Stimulated activated CD8-positive, alpha-beta memory T cell treated with anti-CD3 and anti-CD28 coated beads, Interleukin-15, amount 100 ng/mL, for 1 hour (primary cell): Measurements from ENCODE around the gene KCTD16.

ENCODE experiments used
- DNase-seq: peaks from one replicate; pipeline ENCODE4 v3.0.0-alpha.2; 2020; ENCODE audit warnings: low read depth

KCTD16 gene

GRCh38 chr5:144207875-144208444 is 37.3 kb downstream of the KCTD16 start:
- no peak for DNase-seq

- no peak for DNase-seq
Measured at GRCh38 chr5:144209361-144209760, 38.7 kb downstream of the KCTD16 start.

- DNase-seq: no peak
Measured at GRCh38 chr5:144210655-144211054, 40.0 kb downstream of the KCTD16 start.

GRCh38 chr5:144219869-144220268 is 49.2 kb downstream of the KCTD16 start:
- no peak for DNase-seq

- DNase-seq: no peak
Measured at GRCh38 chr5:144227363-144227999, 56.8 kb downstream of the KCTD16 start.

GRCh38 chr5:144230806-144231205 is 60.1 kb downstream of the KCTD16 start:
- no peak for DNase-seq

GRCh38 chr5:144232285-144232684 is 61.6 kb downstream of the KCTD16 start:
- DNase-seq: no peak

DNA sequence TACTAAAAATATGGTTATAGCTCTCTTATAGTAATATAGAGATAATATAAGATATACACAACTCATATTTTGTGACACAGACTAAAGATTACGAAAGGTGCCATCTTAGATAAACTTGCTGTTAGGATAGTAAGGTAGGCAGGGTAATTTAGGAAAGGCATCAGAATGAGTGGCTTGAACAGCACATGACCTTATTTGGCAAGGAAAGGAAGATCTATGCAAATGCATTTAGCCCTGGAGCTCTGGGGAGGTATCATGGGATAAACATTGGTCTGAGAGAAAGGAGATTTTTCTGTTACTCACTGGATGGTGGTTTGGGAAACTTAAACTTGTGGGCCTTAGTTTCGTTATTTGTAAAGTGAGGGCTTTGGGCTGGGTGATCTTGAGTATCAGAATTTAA is 65.8 kb downstream of the KCTD16 start:
- no peak for DNase-seq

GRCh38 chr5:144237851-144238250 is 67.2 kb downstream of the KCTD16 start:
- no peak for DNase-seq

GRCh38 chr5:144247131-144247530 is 76.5 kb downstream of the KCTD16 start:
- no peak for DNase-seq

GRCh38 chr5:144248015-144248414 is 77.3 kb downstream of the KCTD16 start:
- DNase-seq: no peak

DNA sequence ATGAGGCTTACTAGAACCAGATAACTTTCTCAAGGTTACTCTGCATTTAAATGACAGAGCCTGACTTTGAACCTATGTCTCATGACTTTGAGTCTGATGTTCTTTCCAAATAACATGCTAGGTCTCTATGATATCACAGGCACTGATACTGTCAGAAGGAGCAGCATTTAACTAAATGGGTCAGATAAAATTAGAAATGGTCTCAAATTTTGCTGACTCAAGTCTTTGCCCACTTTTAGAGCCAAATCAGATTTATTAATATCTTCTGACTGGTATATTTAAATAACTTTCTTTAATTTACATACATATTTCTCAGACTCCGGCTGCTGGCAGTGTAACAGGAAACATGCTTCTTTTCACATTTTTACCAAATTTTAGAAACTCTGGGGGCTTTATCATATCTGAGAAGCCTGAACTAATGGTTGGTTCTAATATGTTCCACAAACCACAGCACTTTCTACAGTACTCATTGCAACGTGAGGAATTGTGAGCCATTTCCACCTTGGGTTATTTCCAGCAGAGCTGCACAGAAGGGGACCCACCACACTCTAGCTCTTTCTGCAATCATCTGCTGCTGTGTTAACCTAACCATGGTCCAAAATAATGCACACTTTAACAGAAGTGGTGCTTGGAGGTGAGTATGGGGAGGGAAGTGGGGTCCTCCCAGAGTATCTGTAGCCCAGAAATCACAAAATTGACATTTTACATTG is 79.2 kb downstream of the KCTD16 start:
- DNase-seq: no peak

DNA sequence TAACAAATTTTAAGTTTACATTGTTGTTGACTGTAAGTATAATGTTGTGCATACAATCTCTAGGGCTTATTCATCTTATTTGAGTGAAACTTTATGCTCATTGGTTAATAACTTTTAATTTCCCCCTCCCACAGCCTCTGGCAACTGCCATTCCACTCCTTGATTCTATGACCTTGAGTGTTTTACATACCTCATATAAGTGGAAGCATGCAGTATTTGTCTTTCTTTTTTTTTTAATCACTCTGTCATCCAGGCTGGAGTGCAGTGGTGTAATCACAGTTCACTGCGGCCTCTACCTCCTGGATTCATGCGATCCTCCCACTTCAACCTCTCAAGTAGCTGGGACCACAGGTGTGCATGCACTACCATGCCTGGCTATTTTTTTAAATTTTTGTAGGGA is 83.9 kb downstream of the KCTD16 start:
- DNase-seq: no peak

DNA sequence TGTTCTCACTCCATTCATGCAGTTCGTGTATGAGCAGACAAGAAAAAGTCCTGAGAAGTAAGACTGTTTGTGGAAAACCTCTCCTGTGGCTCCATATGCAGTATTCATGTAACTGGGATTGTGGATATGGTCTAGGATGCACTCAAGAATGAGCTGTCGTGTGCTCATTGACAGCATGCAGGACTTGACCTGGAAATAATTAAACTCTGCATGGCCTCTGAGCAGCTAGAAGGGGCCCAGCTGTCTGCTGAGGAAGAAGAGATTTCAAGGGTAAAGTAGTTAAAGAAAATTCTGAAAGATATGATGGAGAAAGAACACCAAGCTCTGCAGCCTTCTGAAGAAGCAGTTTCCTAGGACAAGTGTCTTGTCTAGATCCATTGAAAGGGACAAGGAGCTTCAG is 89.4 kb downstream of the KCTD16 start:
- no peak for DNase-seq

DNA sequence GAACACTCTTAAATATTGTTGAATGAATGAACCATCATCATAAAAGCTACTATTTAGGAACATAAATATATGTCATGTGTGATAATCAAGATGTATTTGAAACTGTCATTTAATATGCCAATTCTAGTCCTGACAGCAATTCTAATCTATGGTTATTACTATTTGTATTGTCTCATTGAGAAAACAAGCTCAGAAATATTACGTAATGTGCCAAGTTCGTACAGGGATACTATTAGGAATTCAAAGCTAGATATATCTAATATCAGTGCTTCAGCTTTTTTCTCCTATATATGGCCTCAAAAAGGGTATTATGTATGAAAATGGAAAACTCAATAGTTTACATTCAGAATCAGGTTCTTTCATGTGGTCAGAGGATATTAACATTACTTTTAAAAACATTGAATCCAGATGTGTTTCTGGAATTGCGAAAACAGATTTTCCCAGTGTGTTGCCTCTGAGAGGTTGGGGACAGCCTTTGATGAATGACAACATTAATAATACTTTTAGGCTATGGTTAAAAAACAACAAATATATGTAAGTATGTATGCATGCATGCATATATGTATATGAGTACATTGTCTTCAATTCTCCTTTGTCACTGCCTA is 95.1 kb downstream of the KCTD16 start:
- no peak for DNase-seq

GRCh38 chr5:144267961-144268513 is 97.4 kb downstream of the KCTD16 start:
- no peak for DNase-seq

DNA sequence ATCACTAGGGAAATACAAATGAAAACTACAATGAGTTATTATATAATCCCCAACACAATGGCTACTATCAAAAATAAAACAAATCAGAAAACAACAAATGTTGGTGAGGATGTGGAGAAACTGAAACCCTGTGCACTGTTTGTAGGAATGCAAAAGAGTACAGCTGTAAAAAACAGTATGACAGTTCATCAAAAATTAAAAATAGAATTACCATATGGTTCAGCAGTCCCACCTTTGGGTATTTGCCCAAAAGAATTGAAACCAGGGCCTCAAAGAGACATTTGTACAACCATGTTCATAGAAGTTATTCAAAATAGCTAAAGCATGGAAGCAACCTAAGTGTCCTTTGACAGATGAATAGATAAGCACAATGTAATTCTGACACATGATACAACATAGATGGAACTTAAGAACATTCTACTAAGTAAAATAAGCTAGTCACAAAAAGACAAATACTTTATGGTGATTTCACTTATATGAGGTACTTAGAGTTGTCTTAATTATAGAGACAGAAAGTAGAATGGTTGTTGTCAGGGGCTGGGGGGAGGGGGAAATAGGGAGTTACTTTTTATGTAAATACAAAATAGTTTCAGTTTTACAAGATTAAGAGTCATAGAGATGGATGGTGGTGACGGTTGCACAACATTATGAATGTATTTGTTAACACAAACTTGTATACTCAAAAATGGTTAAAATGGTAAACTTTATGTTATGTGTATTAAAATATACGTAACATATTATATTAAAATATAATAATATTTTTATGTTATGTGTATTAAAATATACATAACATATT is 102.8 kb downstream of the KCTD16 start:
- DNase-seq: no peak

GRCh38 chr5:144275329-144275728 is 104.7 kb downstream of the KCTD16 start:
- DNase-seq: no peak

DNA sequence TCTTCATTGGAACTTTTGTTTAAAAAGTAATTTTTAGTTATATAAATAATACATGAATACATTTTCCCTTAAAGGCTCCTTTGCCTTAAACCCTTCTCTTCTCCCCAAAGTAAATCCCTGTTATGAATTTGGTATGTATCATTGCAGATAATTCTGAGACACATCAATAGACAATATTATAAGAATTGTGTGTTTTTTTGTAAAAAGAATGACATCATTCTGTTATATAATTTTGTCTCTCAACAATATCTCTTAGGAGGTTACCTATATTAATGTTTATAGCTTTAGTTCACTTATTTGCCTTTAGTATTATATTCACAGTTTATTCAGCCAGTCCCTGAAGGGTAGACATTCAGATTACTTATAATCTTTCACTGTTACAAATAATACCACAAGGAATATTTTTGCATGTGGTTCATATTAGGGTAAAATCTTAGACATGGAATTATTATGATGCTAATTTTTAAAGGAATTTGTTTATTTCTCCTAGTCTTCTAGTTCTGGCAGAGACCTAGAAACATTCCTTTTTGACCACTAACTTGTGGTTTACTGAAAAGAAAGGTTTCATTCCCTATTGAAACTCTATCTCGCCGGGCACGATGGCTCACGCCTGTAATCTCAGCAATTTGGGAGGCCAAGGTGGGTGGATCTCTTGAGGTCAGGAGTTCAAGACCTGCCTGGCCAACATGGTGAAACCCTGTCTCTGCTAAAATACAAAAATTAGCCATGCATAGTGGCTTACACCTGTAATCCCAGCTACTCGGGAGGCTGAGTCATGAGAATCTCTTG is 105.6 kb downstream of the KCTD16 start:
- DNase-seq: no peak

DNA sequence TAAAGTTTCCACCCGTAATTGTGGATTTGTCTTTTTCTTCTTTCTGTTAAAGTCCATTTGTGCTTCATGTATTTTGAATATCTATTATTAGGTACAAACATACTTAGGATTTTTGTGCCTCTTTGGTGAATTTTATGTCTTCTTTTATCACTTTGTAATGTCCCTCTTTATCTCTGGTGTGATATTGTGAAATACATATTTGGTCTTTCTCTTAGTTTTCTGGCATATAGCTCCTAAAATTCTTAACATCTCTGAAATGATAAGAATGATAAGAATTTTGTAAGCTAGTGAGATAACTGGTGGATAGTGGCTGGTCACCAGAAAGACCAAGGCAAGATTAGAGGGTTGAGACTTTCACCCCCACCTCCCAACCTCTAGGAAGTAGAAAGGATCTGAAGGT is 111.1 kb downstream of the KCTD16 start:
- DNase-seq: no peak

DNA sequence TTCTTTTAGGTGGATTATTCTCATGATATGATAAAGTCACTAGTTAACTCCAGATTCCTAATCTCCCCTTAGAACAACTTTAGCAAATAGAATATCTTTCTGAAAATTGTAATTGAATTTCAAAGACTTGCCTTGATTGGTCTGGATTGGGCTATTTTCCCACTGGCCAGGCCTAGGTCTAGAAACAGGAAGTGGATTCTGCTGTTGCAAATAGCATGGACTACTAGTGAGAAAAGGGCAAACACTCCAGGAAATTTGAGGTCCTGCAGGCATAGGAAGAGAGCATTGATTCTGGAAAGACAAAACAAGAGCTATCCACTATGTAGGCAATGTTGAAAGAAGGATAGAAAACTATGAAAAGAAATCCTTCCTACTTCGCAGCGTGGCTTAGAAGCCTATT is 113.4 kb downstream of the KCTD16 start:
- no peak for DNase-seq
